ENCODE results near the gene SELENOW. TPM values are rescaled to one million over a fixed set of nuclear protein-coding genes. Genes with fewer than 3 reads are reported as not detected.
A peak's percentile ranks its signal among the peaks of the same experiment; 100 is the strongest.

Gene SELENOW
- total and polyA plus RNA-seq, 2 of the 8 experiments (the other 6 are each of a cell fraction or from before 2014, with no cell fraction given), result 371 to 588 TPM

DNA sequence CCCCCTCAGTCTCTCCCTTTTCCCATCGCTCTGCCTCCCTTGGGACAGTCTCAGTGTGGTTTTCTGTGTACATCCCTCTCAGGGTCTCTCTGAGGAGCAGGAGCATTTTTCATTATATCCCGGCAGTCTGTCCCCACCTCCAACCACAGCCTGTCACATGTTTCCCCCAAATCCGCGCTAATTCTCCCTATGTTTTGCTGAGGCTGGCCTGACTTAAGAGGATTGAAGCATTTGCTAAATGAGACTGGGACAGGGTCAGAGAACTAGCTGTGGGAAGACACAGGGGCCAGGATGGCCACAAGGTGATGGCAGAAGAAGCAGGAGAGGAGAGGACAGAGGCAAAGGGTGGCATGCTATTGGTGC is 20.4 kb downstream of the SELENOW start:
- Histone ChIP-seq H2BK15ac (ENCODE audit: low read length) (no peak overlapping the region), H2AFZ (ENCODE audit: low read length) (no peak overlapping the region), H3K79me2 (ENCODE audit: control insufficient read depth in 1 of 2, insufficient read depth in 2 of 2, low read length in 2 of 2) (no peaks in the 10 kb centered on the region), H3K79me1 (ENCODE audit: low read depth, low read length) (no peaks in the 10 kb centered on the region), H3K9ac (replicated peaks in 1 of 4; ENCODE audit: extremely low read depth in 1 of 4, low read depth in 3 of 4, low read length in 3 of 4) (no peak overlapping the region), H4K5ac (ENCODE audit: insufficient read length, low read depth, low read length) (no peak overlapping the region), H3K4ac (replicated peaks; ENCODE audit: insufficient read length, low read depth, low read length) (no peak overlapping the region), H3K4me1 (replicated peaks in 1 of 4; ENCODE audit: control insufficient read depth in 3 of 4, insufficient read depth in 4 of 4, low read length in 3 of 4) (no peaks in the 10 kb centered on the region), H3K27ac (ENCODE audit: low read depth, low read length) (no peak overlapping the region), H3K36me3 (ENCODE audit: control insufficient read depth in 2 of 4, insufficient read depth in 4 of 4, low read length in 3 of 4) (no peaks in the 10 kb centered on the region), H3K18ac (ENCODE audit: extremely low read depth, low read length) (no peak overlapping the region), H4K91ac (replicated peaks; ENCODE audit: insufficient read length, low read length) (no peak overlapping the region), H3K4me2 (ENCODE audit: insufficient read depth in 1 of 2, low read depth in 2 of 2, low read length in 2 of 2) (no peak overlapping the region), H3K4me3 (ENCODE audit: extremely low read depth in 1 of 4, insufficient read depth in 2 of 4, low read depth in 3 of 4, low read length in 4 of 4) (no peak overlapping the region), H3K23me2 (ENCODE audit: low read depth, low read length) (no peaks in the 10 kb centered on the region), H3K56ac (replicated peaks; ENCODE audit: insufficient read length, low read depth, low read length) (no peak overlapping the region), H3K27me3 (replicated peaks in 1 of 4; ENCODE audit: control insufficient read depth in 3 of 4, extremely low read depth in 1 of 4, insufficient read depth in 3 of 4, low read length in 3 of 4) (no peaks in the 10 kb centered on the region), H4K8ac (ENCODE audit: extremely low read depth, insufficient read depth, low read length) (no peak overlapping the region), H2BK120ac (replicated peaks; ENCODE audit: low read depth, low read length) (no peak overlapping the region), H3K9me3 (ENCODE audit: insufficient read depth in 2 of 2, low read depth in 1 of 2, low read length in 1 of 2) (no peaks in the 10 kb centered on the region), H3K14ac (ENCODE audit: insufficient read length) (no peak overlapping the region), H2BK5ac (ENCODE audit: low read depth, low read length) (no peak overlapping the region), H3K23ac (ENCODE audit: insufficient read length) (no peak overlapping the region), H2AK5ac (ENCODE audit: low read depth, low read length) (no peak overlapping the region), H2BK20ac (ENCODE audit: low read length) (no peak overlapping the region), H2BK12ac (ENCODE audit: low read depth, low read length) (peak overlapping the region; percentile 31; the same call in 1 of the 2 replicates), H4K20me1 (replicated peaks in 1 of 2; ENCODE audit: control insufficient read depth in 1 of 2, insufficient read depth in 2 of 2, low read length in 2 of 2) (no peaks in the 10 kb centered on the region)
- FAIRE-seq (no peak), DNase-seq (ENCODE audit: low read depth in 1 of 2, low spot score in 2 of 2) (no peak)
- 90% methylated on average over 4 of the region's 4 CpGs; no CpG with 5 or more reads in 1 of the 2 experiments for WGBS, 2 experiments (ENCODE audit: extremely low coverage in 1 of 2, insufficient coverage in 1 of 2, insufficient read length in 1 of 2, insufficient replicate concordance in 2 of 2, low coverage in 1 of 2, low lambda C conversion rate in 2 of 2, missing lambda C conversion rate in 1 of 2)
- ChIA-PET CTCF (ENCODE audit: partially characterized antibody) (interaction anchor here (1.1 to 2.1 kb wide), 4 partner anchors 7 to 27 kb away, joined by 5 to 8 read pairs (median 6); no protein-coding TSS in a partner anchor), POLR2A (ENCODE audit: partially characterized antibody) (interaction anchor here (1.1 to 1.6 kb wide), 2 partner anchors 10 to 42 kb away, joined by 4 to 7 read pairs; no protein-coding TSS in a partner anchor)
- TF ChIP-seq GTF2F1 (IDR thresholded peaks at IDR 0.05; ENCODE audit: borderline replicate concordance, low read depth, low read length), result no peak
- no peak for TF ChIP-seq SP2 (IDR thresholded peaks at IDR 0.05; ENCODE audit: low read length)
- TF ChIP-seq, protein P1, sequence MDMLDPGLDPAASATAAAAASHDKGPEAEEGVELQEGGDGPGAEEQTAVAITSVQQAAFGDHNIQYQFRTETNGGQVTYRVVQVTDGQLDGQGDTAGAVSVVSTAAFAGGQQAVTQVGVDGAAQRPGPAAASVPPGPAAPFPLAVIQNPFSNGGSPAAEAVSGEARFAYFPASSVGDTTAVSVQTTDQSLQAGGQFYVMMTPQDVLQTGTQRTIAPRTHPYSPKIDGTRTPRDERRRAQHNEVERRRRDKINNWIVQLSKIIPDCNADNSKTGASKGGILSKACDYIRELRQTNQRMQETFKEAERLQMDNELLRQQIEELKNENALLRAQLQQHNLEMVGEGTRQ (IDR thresholded peaks at IDR 0.05; ENCODE audit: low read length), result no peak
- TF ChIP-seq, protein P2, sequence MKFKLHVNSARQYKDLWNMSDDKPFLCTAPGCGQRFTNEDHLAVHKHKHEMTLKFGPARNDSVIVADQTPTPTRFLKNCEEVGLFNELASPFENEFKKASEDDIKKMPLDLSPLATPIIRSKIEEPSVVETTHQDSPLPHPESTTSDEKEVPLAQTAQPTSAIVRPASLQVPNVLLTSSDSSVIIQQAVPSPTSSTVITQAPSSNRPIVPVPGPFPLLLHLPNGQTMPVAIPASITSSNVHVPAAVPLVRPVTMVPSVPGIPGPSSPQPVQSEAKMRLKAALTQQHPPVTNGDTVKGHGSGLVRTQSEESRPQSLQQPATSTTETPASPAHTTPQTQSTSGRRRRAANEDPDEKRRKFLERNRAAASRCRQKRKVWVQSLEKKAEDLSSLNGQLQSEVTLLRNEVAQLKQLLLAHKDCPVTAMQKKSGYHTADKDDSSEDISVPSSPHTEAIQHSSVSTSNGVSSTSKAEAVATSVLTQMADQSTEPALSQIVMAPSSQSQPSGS (IDR thresholded peaks at IDR 0.05; ENCODE audit: low read length), result no peak
- TF ChIP-seq JUND (IDR thresholded peaks at IDR 0.05; ENCODE audit: low read length), result no peak
- no peak for TF ChIP-seq SUZ12 (IDR thresholded peaks at IDR 0.05; ENCODE audit: low read length)
- TF ChIP-seq, protein P3, sequence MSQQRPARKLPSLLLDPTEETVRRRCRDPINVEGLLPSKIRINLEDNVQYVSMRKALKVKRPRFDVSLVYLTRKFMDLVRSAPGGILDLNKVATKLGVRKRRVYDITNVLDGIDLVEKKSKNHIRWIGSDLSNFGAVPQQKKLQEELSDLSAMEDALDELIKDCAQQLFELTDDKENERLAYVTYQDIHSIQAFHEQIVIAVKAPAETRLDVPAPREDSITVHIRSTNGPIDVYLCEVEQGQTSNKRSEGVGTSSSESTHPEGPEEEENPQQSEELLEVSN (IDR thresholded peaks at IDR 0.05), result no peak
- no peak for TF ChIP-seq KDM4A (IDR thresholded peaks at IDR 0.05; ENCODE audit: low read depth, low read length, severe bottlenecking)
- TF ChIP-seq EP300 (IDR thresholded peaks at IDR 0.05; ENCODE audit: borderline replicate concordance in 1 of 2, low read depth in 2 of 2, low read length in 2 of 2), result no peak
- TF ChIP-seq GABPA (IDR thresholded peaks at IDR 0.05; ENCODE audit: borderline replicate concordance, insufficient read depth, low read length), result no peak

All from H1 (cell line).